Activated B cell treated with CpG ODN at 0.5 μM for 24 hours (primary cell): ENCODE results near the gene DCAF5. TPM values are rescaled to one million over a fixed set of nuclear protein-coding genes. Genes with fewer than 3 reads are reported as not detected.

Experiments
- ATAC-seq: fragments of 200-7000 bp; cut with Tn5 transposase; one replicate; pipeline ENCODE4 v1.10.0; 2021; ENCODE audit warnings: low read depth, mild to moderate bottlenecking, moderate library complexity
- CTCF ChIA-PET: fragments of 350-600 bp; sonication (Branson Sonifier 250); formaldehyde crosslinking; loops from one replicate; lab custom pipeline; 2021; ENCODE audit warnings: antibody characterized with exemption; lab: Charles Lee
- POLR2A ChIA-PET: fragments of 350-600 bp; sonication (Branson Sonifier 250); formaldehyde crosslinking; loops from one replicate; lab custom pipeline; 2021; ENCODE audit warnings: antibody characterized with exemption; lab: Charles Lee
- DNase-seq: peaks from one replicate; pipeline ENCODE4 v3.0.0; 2022
- H3K27ac Mint-ChIP-seq: one replicate; pipeline ENCODE4 v1.8.0; 2020; ENCODE audit warnings: mixed read lengths
- H3K27me3 Mint-ChIP-seq: one replicate; pipeline ENCODE4 v1.8.0; 2021; ENCODE audit warnings: mixed read lengths
- H3K36me3 Mint-ChIP-seq: one replicate; pipeline ENCODE4 v1.8.0; 2021; ENCODE audit warnings: low read depth, mixed read lengths
- H3K4me1 Mint-ChIP-seq: one replicate; pipeline ENCODE4 v1.8.0; 2021; ENCODE audit warnings: mixed read lengths
- H3K4me3 Mint-ChIP-seq: one replicate; pipeline ENCODE4 v1.8.0; 2020; ENCODE audit warnings: mild to moderate bottlenecking, mixed read lengths
- H3K9me3 Mint-ChIP-seq: one replicate; pipeline ENCODE4 v1.8.0; 2020; ENCODE audit warnings: mixed read lengths
- intact Hi-C: fragments of 100-400 bp; cut with micrococcal nuclease; formaldehyde crosslinking; loops from one replicate; pipeline ENCODE4 v1.15.1; 2024
- total RNA-seq: library from RNA; stranded (reverse); gene quantifications from 2 replicates; pipeline ENCODE4 v1.2.3, GENCODE V29; 2022
- TF ChIP-seq, protein P1 (sequence below): fragments of 200-600 bp; IDR thresholded peaks from one replicate; pipeline ENCODE4 v1.8.0; 2022; ENCODE audit warnings: antibody characterized with exemption, mild to moderate bottlenecking

DCAF5 gene
- total RNA-seq, 1 donor from 2014 or later: 50.8 TPM

DNA sequence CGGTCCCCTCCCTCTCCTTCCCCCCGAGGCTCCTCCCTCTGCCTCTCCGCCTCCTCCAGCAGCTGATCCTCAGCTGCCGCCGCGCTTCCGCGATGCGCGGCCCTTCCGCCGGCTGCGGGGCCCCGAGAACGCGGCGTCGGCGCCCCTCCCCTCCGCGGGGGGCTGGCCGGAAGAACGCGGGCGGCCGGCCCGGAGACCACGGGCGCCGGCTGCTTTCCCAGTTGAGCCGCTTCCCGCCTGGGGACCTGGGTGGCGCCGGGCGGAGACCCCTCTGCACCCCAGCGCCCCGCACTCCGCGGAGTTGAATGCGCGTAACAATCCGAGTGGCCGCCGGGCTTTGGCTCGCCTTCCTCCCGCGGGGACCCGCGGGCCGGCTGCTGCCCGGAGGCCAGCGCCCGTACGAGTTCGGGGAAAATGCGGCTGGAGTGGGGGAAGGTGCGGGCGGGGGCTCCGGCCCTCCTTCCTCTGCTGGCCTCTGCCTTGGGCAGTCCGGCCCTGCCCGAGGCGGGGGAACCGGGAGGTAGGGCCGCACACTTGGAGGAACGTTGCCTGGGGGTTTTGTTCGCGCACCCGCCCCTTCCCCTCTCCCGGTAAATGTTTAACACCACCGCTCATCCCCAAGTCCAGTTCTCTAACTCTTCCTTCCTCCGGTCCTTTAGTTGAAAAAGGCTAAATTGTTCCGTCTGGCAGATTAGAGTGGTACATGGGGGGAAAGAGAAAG lies 393 bp upstream of the DCAF5 start:
- no peaks in the 10 kb centered on the region for H3K9me3 Mint-ChIP-seq
- intact Hi-C loops: loop anchor here (1.0 to 5.0 kb wide), 8 partner anchors 38 to 1911 kb away; partner anchors contain the start of genes ATP6V1D, COX16, ERH and EXD2
- ATAC-seq (peak; percentile 93), DNase-seq (peak; percentile 81)
- H3K4me1 Mint-ChIP-seq: peaks cover 28% of the 10 kb centered on the region
- POLR2A ChIA-PET: interaction anchor here (0.5 to 3.5 kb wide), 6 partner anchors 18 to 614 kb away, joined by 3 to 23 read pairs (median 5); partner anchors contain the start of genes ERH, EXD2, SLC39A9 and SRSF5
- H3K36me3 Mint-ChIP-seq: peaks cover 24% of the 10 kb centered on the region
- peak overlapping the region; percentile 88 for H3K27ac Mint-ChIP-seq
- CTCF ChIA-PET: interaction anchor here (1.0 to 3.2 kb wide), 2 partner anchors 24 kb away, joined by 4 to 11 read pairs; no protein-coding TSS in a partner anchor
- TF ChIP-seq, protein P1, sequence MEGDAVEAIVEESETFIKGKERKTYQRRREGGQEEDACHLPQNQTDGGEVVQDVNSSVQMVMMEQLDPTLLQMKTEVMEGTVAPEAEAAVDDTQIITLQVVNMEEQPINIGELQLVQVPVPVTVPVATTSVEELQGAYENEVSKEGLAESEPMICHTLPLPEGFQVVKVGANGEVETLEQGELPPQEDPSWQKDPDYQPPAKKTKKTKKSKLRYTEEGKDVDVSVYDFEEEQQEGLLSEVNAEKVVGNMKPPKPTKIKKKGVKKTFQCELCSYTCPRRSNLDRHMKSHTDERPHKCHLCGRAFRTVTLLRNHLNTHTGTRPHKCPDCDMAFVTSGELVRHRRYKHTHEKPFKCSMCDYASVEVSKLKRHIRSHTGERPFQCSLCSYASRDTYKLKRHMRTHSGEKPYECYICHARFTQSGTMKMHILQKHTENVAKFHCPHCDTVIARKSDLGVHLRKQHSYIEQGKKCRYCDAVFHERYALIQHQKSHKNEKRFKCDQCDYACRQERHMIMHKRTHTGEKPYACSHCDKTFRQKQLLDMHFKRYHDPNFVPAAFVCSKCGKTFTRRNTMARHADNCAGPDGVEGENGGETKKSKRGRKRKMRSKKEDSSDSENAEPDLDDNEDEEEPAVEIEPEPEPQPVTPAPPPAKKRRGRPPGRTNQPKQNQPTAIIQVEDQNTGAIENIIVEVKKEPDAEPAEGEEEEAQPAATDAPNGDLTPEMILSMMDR: no peak
- H3K4me3 Mint-ChIP-seq: peak overlapping the region; percentile 95
- no peaks in the 10 kb centered on the region for H3K27me3 Mint-ChIP-seq

DNA sequence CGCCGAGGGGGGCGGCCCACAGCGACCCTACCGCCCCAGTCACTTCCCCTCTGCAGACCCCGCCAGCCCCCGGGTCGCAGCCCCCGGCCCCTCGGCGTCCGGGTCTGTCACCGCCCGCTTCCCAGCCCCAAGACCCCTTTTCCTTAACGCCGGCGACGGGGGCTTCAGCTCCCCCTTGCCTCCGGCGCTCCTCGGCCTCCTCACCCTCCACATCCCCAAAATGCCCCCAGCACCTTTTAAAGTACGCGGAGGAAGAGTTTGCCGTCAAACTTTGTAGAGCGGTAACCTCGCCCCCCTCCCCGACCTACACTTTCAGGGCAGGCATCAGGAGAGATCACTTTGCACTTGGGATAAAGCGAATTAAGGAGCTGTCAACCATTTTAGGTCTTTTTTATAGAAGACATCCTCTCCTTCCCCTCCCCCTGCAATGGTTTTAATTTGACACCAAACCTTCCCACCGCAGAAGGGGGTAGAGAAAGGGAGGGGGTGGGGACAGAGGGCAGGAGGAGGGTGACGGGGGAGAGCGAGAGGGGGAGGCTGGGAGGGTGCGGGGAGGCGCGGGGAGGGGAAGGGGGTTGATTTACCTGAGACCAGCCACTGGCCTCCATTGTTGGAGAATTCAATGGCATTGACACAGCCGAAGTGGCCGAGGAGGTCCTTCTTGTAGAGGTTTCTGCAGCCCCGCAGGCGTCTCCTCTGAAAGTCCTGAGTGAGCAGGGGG lies 578 bp downstream of the DCAF5 start:
- TF ChIP-seq, protein P1: no peak
- ChIA-PET POLR2A (interaction anchor here (0.7 to 3.5 kb wide), 6 partner anchors 16 to 1448 kb away, joined by 3 to 23 read pairs (median 8); partner anchors contain the start of genes EXD2 and SRSF5), CTCF (interaction anchor here (1.0 to 3.2 kb wide), 2 partner anchors 23 to 38 kb away, joined by 4 to 11 read pairs; no protein-coding TSS in a partner anchor)
- peak overlapping the region; percentile 95 for H3K4me3 Mint-ChIP-seq
- no peaks in the 10 kb centered on the region for H3K27me3 Mint-ChIP-seq
- peaks cover 32% of the 10 kb centered on the region for H3K36me3 Mint-ChIP-seq
- peaks cover 35% of the 10 kb centered on the region for H3K4me1 Mint-ChIP-seq
- no peak for DNase-seq
- no peaks in the 10 kb centered on the region for H3K9me3 Mint-ChIP-seq
- ATAC-seq: peak; percentile 15
- peak overlapping the region; percentile 88 for H3K27ac Mint-ChIP-seq
- intact Hi-C loops: loop anchor here (2.0 to 5.0 kb wide), 5 partner anchors 200 to 1910 kb away; partner anchors contain the start of genes ATP6V1D, PALS1, SRSF5 and SUSD6

DNA sequence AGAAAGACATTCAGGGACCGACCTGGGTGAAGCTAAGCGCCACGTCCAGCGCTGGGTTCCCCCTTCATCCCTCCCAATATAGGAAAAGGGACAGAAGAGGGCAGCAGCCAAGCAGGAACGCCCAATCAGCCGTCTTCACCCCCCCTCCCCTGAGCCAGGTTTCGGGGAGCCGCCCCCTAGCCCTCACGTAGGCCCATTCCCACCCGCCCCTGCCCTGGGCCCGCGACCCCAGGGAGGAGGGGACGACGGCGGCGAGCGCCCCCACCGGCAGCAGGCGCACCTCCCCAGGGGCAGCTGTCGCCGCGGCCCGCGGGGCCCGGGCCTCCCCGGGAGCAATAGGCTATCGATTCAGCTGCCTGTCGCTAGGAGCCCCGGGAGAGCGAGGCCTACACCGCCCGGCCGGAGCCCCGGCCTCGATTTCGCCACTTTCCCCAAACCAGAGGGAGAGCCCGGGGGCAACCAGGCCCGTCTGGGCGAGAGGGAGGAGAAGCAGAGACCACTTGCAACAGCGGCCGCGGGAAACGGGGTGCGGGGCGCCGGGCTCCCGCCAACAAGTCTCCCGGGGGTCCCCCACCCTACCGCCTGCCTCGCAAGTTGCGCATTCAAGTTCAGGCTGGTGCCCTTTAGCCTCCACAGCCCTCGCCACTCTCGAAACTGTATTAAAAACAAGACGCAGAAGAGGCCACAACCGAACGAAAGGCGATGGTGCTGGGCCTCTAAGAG lies 1.3 kb downstream of the DCAF5 start:
- ChIA-PET CTCF (interaction anchor here (0.6 to 3.2 kb wide), 4 partner anchors 22 to 90 kb away, joined by 3 to 11 read pairs (median 4); no protein-coding TSS in a partner anchor), POLR2A (interaction anchor here (0.7 to 3.5 kb wide), 6 partner anchors 16 to 1447 kb away, joined by 3 to 23 read pairs (median 8); partner anchors contain the start of genes EXD2 and SRSF5)
- H3K27ac Mint-ChIP-seq: peak overlapping the region; percentile 88
- TF ChIP-seq, protein P1: no peak
- H3K27me3 Mint-ChIP-seq: no peaks in the 10 kb centered on the region
- intact Hi-C loops: loop anchor here (1.0 to 5.0 kb wide), 6 partner anchors 22 to 1909 kb away; partner anchors contain the start of genes ATP6V1D, PALS1, SRSF5 and SUSD6
- H3K4me1 Mint-ChIP-seq: peaks cover 40% of the 10 kb centered on the region
- ATAC-seq (peak; percentile 38), DNase-seq (peak; percentile 72)
- H3K4me3 Mint-ChIP-seq: peak overlapping the region; percentile 95
- H3K9me3 Mint-ChIP-seq: no peaks in the 10 kb centered on the region
- peaks cover 35% of the 10 kb centered on the region for H3K36me3 Mint-ChIP-seq

DNA sequence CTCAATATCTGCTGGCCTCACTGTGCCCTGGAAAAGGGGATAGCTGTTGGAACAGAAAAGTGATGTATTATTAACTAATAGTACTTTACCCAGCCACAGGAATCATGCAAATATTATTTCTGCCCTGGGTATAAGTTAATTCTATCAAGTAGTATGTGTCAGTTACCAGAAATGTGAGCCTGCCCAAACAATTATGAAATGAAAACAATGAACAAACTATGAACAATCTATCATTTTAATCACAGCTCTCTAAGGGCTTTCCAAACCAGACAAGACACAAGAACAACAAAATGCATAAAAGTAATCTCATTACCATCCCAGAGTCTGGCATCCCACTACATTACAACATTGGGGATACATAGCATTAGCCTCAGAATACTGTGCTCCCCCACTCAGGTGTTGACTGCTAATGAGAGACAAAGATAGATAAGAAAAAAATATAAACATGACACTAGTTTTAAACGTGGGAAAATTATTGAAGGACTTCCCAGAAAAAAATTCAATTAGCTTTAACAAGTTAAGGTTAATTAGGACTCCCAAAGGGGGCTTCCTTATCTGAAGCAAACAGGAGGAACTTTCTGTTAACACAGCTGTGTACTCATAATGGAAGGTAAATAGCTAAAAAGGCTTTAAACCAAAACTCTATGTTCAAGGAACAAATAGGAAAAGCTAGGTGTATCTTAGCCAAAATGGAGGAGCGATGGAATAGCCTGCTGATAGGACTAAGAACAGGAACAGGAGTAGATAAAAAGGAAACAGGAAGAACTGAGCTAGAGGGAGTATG lies 3.3 kb downstream of the DCAF5 start:
- Mint-ChIP-seq H3K4me1 (peaks cover 45% of the 10 kb centered on the region), H3K27me3 (no peaks in the 10 kb centered on the region), H3K9me3 (no peaks in the 10 kb centered on the region), H3K4me3 (peak overlapping the region; percentile 50), H3K27ac (peak overlapping the region; percentile 2), H3K36me3 (peaks cover 42% of the 10 kb centered on the region)
- intact Hi-C loops: loop anchor here (5.0 kb wide), 4 partner anchors 203 to 1907 kb away; partner anchors contain the start of genes ATP6V1D, PALS1 and SUSD6
- TF ChIP-seq, protein P1: no peak
- no peak for ATAC-seq
- DNase-seq: no peak
- ChIA-PET POLR2A (interaction anchor here (1.3 kb wide), 1 partner anchor 18 kb away, joined by 6 read pairs; no protein-coding TSS in a partner anchor), CTCF (interaction anchor here (0.6 to 3.2 kb wide), 4 partner anchors 9 to 20 kb away, joined by 3 to 11 read pairs (median 3); no protein-coding TSS in a partner anchor)
